HG02678 (cell line): ENCODE data around the gene PXMP4.

Experiments used
- ATAC-seq: cut with Tn5 transposase; IDR thresholded peaks from one replicate; pipeline ENCODE4 v1.9.1; 2021; ENCODE audit warnings: mild to moderate bottlenecking, moderate library complexity; ENCODE audit not compliant: unreplicated experiment

PXMP4 gene

GRCh38 chr20:33671573-33672288 lies 48.4 kb downstream of the PXMP4 start:
- ATAC-seq = no peak

DNA sequence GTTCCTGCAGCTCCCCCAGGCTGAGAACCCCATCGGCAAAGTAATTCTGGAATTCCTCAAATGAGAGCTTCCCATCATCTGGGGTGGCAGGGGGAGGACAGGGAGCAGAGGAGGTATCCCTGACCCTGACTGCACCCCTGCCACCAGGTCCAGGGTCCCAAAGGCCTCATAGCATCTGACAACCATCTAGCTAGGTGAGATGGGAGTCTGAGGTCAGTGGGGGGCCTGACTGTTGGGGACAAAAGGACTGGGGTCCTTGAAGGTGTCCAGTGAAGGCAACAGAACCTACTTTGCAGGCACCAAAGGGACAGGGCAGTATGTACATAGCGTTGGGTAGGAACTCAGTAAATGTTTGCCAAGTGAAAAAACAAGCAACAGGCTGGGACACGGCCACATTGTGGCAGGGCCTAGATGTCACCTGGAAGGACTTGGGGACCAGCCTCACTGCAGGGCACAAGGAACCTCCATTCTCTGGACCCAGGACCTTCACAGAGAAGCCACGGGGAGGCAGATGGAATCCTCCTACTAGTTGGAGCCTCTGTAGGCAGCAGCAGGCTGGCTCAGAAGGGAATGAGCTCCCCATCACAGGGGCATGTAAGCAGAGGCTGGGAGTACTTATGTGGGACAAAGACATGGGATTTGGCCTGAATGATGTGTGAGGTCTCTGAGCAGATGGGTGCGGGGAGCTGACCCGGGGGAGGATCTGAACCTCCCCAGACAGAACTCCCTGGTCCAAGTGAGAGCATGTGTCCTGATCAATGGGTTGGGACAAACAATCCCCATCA lies 49.2 kb downstream of the PXMP4 start:
- no peak for ATAC-seq

- ATAC-seq = no peak
Measured at GRCh38 chr20:33669873-33670640, 50.1 kb downstream of the PXMP4 start.

GRCh38 chr20:33669224-33669623 lies 50.9 kb downstream of the PXMP4 start:
- ATAC-seq = no peak

DNA sequence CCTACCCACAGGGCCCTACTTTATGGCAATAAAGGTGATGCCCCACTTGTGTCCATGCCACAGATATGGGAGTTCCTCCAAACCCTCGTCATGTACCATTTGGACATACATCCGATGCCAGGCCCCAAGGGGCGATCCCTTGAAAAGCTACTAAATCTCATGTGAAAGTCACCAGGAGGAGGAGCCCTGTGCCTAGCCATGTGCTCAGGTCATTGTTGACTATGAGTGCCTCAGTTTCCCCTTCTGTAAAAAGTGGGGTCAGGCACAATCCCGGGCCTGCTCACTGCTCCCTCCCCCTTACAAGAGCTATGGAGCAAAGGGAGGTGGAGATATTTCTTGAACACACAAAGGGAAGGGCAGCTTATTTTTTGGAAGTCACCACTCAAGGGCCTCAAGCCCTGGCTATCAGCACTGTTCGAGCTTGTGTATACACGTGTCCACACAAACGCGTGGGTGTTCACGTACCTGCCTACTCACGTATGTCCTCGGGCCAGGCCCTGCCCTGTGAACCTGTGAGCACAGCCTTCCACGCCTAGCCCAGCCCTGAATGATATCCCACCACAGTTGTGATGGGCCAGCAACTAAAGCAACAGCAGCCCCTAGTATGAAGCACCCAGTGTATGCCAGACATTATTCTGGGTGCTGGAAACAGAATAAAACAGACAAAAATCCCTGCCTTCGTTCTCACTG lies 51.5 kb downstream of the PXMP4 start:
- ATAC-seq = no peak

GRCh38 chr20:33667676-33668465 lies 52.2 kb downstream of the PXMP4 start:
- ATAC-seq = peak; percentile 39

GRCh38 chr20:33667245-33667675 lies 52.9 kb downstream of the PXMP4 start:
- ATAC-seq = peak; percentile 11

GRCh38 chr20:33666293-33667244 lies 53.5 kb downstream of the PXMP4 start, which contains the start of gene ACTL10:
TSS of gene ACTL10 (plus strand) at chr20:33666943. CDS start at chr20:33667498, 555 bp downstream.
- ATAC-seq = peak; percentile 72

- ATAC-seq = no peak
Measured at GRCh38 chr20:33664762-33665144, 55.4 kb downstream of the PXMP4 start.

DNA sequence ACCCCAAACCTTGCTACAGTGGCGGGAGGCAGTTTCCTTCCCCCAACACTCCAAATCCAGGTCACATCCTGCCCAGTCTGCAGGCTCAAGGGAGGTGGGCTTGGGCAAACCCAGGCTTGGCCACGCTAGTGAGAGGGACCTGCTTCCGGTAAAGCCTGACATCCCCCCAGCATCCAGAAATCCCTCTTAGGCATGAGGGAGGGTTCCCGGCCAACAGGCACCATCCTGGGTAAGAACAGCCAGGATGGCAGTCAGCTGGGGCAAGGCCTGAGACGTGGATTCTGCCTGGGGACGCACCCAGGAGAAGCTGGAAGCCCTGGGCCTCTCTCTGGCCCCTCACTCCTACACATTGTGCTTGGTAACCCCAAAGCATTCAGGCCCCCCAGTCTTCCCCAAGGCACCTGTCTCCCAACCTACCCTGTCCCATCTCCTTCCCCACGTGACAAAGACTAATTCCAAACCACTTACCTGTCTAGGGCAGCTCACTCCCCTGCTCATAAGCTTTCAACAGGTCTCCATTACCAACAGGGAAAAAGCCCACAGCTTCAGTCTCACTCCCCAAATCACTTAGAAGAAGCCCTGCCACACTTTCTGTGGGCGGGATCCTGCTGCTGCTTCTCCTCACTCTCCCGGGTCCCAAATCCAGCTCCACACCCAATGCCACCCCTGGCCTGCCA lies 55.9 kb downstream of the PXMP4 start:
- no peak for ATAC-seq

GRCh38 chr20:33663161-33664084 lies 56.7 kb downstream of the PXMP4 start:
- peak; percentile 49 for ATAC-seq

GRCh38 chr20:33662172-33662571 lies 57.9 kb downstream of the PXMP4 start, which contains the start of gene C20orf144:
TSS of gene C20orf144 (plus strand) at chr20:33662327. CDS start at chr20:33662346, 19 bp downstream.
- no peak for ATAC-seq

DNA sequence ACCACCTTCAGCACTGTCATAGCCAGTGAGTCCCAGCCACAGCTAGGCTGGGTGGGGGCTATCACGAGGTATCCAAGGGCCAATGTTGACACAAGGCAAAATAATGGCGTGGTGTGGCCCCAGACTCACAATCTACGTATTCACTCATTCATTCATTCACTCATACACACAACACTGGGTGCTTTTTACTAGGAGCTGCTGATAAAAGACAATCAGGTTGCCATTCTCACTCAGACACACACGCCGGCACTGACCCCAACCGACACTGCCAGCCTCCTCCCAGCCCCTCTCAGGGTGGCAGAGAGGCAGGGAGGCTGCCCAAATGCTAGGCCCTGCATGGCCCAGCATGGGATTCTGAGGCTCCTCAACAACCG lies 59.4 kb downstream of the PXMP4 start:
- no peak for ATAC-seq

DNA sequence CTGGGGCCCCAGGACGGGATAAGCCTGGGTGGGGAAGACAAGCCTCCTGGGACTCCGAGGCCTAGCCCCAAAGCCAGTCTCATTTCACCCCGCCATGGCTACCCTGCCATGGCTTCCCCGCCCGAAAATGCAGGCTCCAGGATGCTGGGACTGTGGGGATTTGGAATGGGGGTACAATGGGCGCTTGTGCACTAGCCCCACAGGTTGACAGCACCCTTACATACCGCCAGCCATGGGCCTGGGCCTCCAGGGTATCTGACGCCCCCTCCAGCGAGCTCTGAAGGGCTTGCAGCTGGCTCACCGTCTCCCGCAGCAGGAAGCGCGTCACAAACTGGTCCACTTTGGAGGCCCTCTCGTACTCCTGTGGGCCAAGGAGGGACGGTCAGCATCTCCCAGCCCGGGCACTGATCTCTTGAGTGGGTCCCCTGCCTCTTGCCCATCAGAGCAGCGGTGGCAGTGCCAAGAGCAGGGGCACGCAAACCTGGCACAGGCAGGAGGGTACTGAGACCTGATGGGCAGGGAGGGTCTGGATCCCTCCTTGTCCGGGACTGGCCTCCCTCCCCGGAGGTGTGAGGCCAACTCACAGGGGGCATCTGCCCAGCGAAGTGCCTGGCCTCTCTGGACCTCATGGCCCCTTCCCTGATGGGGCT lies 60.0 kb downstream of the PXMP4 start:
- no peak for ATAC-seq

- no peak for ATAC-seq
Measured at GRCh38 chr20:33659341-33660034, 60.6 kb downstream of the PXMP4 start.

- ATAC-seq = no peak
Measured at GRCh38 chr20:33658929-33659328, 61.2 kb downstream of the PXMP4 start.
